GM23248 (cell line): Measurements from ENCODE around the gene GCSAM.
"Not testable (repeated sequence)": the region's sequence is repeated elsewhere in the genome, so short reads cannot be mapped to it uniquely, and the experiment has no call there.

ENCODE experiments used
- EZH2 ChIP-seq: fragments of 200-600 bp; sonication (generic); IDR thresholded peaks from 2 replicates; pipeline ENCODE4 v1.6.1; 2018; ENCODE audit warnings: antibody characterized with exemption, mild to moderate bottlenecking; ENCODE audit not compliant: insufficient read depth, poor library complexity, severe bottlenecking
- EZH2phosphoT487 ChIP-seq: fragments of 200-600 bp; sonication (generic); IDR thresholded peaks from 2 replicates; pipeline ENCODE4 v1.6.1; 2018; ENCODE audit warnings: antibody characterized with exemption, moderate library complexity, mild to moderate bottlenecking, low read depth; ENCODE audit not compliant: insufficient read depth

- not testable (repeated sequence) for TF ChIP-seq EZH2, EZH2phosphoT487
Measured at GRCh38 chr3:112072387-112073060, 60.5 kb downstream of the GCSAM start.
